H1 (cell line): ENCODE results near the gene MRTFA. TPM values are rescaled to one million over a fixed set of nuclear protein-coding genes. Genes with fewer than 3 reads are reported as not detected.

Experiments used
- ASH2L ChIP-seq: fragments of 200-600, 300-600 bp; sonication (generic); IDR thresholded peaks from one replicate; pipeline ENCODE4 v1.7.1; 2017; ENCODE audit warnings: low read length
- CEBPB ChIP-seq: IDR thresholded peaks from 2 replicates; pipeline ENCODE4 v1.6.1; 2012; ENCODE audit warnings: low read depth, low read length
- CHD7 ChIP-seq: fragments of 300-600 bp; sonication (generic); IDR thresholded peaks from 2 replicates; pipeline ENCODE4 v1.7.1; 2012; ENCODE audit warnings: low read length, moderate library complexity, mild to moderate bottlenecking, inconsistent platforms; ENCODE audit not compliant: insufficient replicate concordance
- EZH2 ChIP-seq: fragments of 200-600 bp; sonication (generic); IDR thresholded peaks from 2 replicates; pipeline ENCODE4 v1.7.1; 2012; ENCODE audit warnings: low read depth, mild to moderate bottlenecking, moderate library complexity, low read length, inconsistent platforms; ENCODE audit not compliant: severe bottlenecking
- JUND ChIP-seq: IDR thresholded peaks from 2 replicates; pipeline ENCODE4 v1.6.1; 2011; ENCODE audit warnings: mild to moderate bottlenecking, improper control_type of control experiment, low read length
- KDM1A ChIP-seq: fragments of 200-600, 300-600 bp; sonication (generic); IDR thresholded peaks from 2 replicates; pipeline ENCODE4 v1.7.1; 2016; ENCODE audit warnings: mild to moderate bottlenecking, low read length, borderline replicate concordance
- RBBP5 ChIP-seq: IDR thresholded peaks from 2 replicates; pipeline ENCODE4 v1.7.1; 2012; ENCODE audit warnings: low read depth, mild to moderate bottlenecking, inconsistent platforms, low read length, moderate library complexity, borderline replicate concordance
- TAF1 ChIP-seq: IDR thresholded peaks from 2 replicates; pipeline ENCODE4 v1.6.1; 2011; ENCODE audit warnings: mild to moderate bottlenecking, low read depth, low read length
- polyA plus RNA-seq, 7 experiments: library from polyadenylated mRNA; depleted of rRNA in 3 of 7; stranded (reverse) in 5 of 7; unstranded in 2 of 7; fragments of >200 nt in 5 of 7; fragments of 200-250 nt in 2 of 7; gene quantifications; 1 replicate in 5 of 7; 2 replicates in 1 of 7; 4 replicates in 1 of 7; pipeline versions ENCODE4 v1.2.1 to v1.2.3, GENCODE V29; 2011 to 2013; ENCODE audit warnings: missing spikeins in 2 of 7, mixed read lengths in 2 of 7
- total RNA-seq: library from RNA; stranded (reverse); fragmentation: NEBNext Ultra II Directional; extraction: Animal tissue kit (Norgen Biotek cat#: 25700); gene quantifications from 2 replicates; pipeline ENCODE4 v1.2.1, GENCODE V29; 2021
- TF ChIP-seq, protein P1 (sequence below): IDR thresholded peaks from 2 replicates; pipeline ENCODE4 v1.6.1; 2011; ENCODE audit warnings: low read depth, mild to moderate bottlenecking, low read length; ENCODE audit not compliant: insufficient read depth

The MRTFA gene
- total and polyA plus RNA-seq, 2 of the 8 experiments (the other 6 are each of a cell fraction or from before 2014, with no cell fraction given) = 5.4 to 37.9 TPM

DNA sequence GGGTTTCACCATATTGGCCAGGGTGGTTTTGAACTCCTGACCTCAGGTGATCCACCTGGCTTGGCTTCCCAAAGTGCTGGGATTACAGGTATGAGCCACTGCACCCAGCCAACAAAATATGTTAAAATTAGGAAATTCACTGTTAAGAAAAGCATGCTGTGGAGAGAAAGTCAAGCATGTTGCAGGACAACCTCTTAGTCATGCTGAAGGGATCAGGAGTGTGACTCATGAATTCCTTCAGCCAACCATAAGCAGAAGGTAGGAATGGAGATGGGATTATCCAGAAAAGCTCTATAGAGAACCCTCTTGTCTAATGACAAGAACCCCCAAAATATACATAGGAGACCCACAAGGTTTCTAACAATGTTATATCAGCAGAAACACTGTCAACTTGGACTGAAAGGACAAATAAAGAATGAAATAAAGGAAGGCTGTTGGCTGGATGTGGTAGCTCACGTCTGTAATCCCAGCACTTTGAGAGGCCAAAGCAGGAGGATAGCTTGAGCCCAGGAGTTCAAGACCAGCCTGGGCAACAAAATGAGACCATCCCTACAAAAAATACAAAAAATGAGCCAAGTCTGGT lies 16.0 kb downstream of the MRTFA start (continued):
- no peak for TF ChIP-seq CHD7
- no peak for TF ChIP-seq ASH2L
- no peak for TF ChIP-seq CEBPB
- TF ChIP-seq JUND = no peak
- no peak for TF ChIP-seq EZH2
- TF ChIP-seq, protein P1, sequence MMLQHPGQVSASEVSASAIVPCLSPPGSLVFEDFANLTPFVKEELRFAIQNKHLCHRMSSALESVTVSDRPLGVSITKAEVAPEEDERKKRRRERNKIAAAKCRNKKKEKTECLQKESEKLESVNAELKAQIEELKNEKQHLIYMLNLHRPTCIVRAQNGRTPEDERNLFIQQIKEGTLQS = no peak
- no peak for TF ChIP-seq KDM1A
- no peak for TF ChIP-seq RBBP5
- no peak for TF ChIP-seq TAF1
